Stimulated activated CD8-positive, alpha-beta memory T cell treated with anti-CD3 and anti-CD28 coated beads, Interleukin-15, amount 100 ng/mL, for 4 hours (primary cell): ENCODE measurements around the gene PANX2.

Experiments used
- DNase-seq, 2 donors: peaks; one replicate each; pipeline ENCODE4 v3.0.0-alpha.2; 2020; ENCODE audit warnings: low read depth in 2 of 2

PANX2 gene

DNA sequence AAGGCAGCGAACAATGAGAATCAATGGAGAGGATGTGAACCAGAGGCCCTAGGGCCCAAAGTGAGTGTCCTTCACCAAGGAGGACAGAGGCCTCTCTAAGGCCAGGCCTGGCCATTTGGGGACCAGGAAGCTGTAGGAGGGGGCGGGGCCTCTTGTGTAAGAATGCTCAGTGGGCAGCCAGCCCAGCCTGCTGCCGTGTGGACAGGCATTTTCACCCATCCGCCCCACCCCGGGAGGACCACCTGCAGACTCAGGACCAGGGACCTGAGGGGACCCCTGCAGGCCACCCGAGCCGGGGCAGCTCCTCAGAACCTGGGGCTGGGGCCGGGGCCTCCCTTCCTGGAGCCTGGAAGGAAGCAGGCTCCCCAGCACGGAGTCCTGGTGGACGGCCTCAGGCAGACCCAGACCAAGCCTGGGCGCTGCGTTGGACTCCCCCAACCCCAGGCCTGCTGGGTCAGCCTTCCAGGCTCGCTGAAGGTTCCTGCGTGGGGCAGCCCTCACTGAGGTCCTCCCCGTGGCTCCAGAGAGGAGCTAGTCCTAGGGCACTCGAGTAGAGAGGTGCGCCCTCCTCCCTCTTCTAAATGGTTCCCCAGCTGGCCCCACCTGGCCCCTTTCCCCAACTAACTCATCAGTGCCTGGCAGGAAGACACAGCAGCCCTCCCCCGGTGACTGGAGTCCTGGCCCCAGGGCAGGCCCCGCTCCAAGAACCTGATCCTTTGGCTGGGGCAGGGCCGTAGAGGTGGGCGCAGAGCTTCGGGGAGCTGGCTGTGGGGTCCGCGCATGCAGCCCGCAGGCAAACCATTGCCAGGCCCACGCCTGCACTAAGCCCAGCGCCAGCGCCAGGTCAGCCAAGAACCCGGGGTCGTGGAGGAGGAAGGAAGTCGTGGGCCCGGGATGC is 13.7 kb downstream of the PANX2 start:
- DNase-seq: no peak

- no peak for DNase-seq
Measured at GRCh38 chr22:50184902-50185374, 14.4 kb downstream of the PANX2 start.

- peak; percentile 67 to 82 for DNase-seq
Measured at GRCh38 chr22:50185375-50186087, 15.0 kb downstream of the PANX2 start, which contains the start of gene TRABD. TRABD (plus strand) TSS chr22:50185913; CDS start chr22:50193061, 7,148 bp downstream.

DNA sequence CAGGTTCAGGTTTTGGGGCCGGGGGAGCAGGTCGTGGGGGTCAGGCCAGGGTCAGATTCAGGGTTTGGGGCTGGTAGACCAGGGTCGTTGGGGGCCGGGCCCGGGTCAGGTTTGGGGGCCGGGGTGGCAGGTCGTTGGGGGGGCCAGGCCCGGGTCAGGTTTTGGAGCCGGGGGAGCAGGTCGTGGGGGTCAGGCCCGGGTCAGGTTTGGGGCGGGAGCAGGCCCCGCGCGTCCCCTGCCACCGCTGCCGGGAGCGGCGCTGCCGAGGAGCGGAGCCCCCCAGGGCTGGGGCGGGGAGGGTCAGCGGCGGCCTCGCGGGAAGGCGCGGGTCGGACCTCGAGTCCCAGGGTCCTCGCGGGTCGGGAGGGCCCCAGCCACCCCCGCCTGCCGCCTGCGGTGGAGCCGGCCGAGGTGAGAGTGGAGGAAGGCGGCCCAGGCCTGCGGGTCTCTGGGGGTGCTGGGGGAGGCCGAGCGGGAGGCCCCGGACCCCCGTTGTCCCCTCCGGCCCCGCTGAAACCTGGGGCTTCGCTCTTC is 15.7 kb downstream of the PANX2 start:
- no peak for DNase-seq

- DNase-seq: no peak
Measured at GRCh38 chr22:50186761-50187523, 16.4 kb downstream of the PANX2 start.

GRCh38 chr22:50188356-50188755 is 17.8 kb downstream of the PANX2 start:
- DNase-seq: no peak

- DNase-seq: no peak
Measured at GRCh38 chr22:50189184-50189848, 18.8 kb downstream of the PANX2 start.

DNA sequence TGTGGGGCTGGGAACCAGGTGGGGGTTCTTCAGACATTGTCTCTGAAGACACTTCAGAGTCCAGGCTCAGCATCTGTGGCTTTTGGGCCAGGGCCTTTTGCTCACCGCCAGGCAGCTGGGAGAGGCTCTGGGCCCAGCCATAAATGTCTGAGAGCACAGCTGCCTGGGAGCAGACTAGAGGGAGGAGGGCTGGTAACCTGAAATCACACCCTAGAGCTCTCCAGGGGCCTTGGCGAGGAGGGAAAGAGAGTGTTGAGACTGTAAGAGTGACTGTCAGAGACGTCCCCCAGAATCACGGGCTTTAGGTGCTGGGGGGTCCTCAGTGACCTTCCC is 19.3 kb downstream of the PANX2 start:
- DNase-seq: no peak

DNA sequence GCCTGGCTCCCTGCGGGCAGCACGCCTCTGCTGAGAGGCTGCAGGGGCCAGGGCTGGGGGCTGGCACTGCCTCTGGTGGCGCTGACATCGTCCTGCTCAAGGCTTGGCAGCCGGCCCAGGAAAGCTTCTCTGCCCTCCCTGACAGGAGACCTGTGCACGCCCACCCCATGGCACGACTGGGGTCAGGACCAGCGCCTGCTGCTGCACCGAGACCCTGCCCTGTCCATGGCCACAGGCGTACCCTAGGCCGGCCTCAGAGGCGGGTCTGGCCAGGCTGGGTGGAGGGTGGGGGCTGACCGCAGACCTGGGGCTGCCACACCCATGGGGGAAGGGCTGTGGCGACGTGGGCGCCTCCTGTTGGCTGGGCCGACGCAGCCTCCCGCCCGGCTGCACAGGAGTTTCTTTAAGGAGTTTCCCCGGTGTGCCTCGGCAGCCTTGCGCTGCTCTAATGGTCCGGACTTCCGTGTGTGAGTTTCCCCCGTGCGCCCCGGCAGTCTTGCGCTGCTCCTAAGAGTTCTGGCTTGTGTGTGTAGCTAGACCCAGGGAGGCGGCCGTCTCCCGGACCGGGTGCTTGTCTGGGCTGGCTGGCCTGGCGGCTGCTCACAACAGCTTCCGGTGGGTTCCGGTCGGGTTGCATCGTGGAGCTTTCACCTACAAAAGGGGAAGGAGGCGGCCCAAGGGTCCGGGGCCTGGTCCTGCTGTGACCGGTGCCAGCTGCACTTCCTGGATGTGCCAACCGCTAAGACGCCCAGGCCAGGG is 19.8 kb downstream of the PANX2 start:
- peak; percentile 46 to 65 for DNase-seq

DNA sequence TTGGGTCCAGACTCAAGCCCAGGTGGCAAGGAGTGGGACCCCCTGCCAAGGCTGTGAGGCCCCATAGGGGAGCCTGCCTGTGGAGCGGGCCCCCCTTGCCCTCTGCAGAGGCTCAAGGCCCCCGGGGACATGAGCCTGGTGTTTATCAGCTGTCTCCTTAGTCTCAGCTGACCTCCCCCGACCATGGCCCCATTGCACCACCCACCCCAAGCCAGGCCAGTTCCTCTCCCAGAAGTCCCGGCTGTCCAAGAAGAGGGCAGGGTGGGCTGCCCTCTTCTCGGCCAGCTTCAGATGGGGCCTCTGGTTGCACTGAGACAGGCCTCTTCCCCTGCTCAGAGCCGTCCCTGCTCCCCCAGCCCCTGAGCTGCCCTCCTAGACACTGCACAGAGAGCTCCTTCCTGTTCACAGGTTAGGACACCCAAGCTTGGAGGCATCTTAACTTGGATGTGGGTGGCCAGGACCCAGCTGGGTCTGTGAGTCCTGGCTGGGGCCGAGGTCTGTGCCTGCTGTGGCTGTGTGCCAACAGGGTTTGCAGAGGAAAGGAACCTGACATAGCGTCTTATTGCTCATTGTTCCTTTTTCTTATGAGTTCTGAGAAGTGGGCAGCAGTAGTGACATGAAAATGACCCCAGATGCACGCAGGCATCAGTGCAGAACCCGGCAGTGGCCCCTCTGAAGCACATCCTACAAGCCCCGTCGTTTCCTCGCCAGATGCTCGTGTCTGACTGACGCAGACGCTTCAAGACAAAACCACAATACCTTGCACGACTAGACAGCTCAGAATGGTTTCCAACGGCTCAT is 20.6 kb downstream of the PANX2 start:
- peak; percentile 53 to 56 for DNase-seq

DNA sequence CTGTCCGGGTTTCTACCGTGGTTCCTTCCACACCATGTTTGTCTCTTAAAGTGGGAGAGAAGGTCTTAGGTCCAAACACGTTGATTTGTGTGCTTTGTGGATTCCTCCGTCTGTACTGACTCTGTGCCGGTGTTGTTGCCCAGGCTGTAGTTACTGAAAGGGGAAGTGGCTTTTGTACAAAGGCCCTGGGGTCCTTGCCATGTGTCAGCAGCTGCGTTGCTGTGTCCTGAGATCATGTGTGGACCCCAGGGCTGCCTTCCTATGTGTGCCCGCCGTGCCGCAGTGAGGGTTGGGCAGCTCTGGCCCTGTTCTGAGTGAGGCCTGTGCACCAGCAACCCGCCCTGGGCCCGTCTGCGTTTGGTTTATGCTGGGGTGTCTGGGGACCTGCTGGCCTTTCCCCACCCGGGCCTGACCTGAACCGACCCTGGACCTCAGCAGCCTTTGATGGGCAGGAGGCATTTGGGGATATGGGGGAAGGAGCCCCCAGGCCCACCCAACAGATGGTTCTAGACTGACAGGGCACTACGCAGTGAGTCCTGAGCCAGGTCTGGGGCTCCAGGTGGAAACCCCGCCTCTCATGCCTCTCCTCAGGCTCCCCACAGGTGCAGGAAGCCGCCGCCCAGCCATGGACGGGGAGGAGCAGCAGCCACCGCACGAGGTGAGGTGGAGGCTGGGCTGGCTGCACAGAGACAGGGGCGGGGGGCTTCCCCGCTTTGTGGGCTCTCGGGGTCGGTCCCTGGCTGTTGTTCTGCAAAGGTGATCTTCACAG is 22.1 kb downstream of the PANX2 start:
- DNase-seq: no peak

DNA sequence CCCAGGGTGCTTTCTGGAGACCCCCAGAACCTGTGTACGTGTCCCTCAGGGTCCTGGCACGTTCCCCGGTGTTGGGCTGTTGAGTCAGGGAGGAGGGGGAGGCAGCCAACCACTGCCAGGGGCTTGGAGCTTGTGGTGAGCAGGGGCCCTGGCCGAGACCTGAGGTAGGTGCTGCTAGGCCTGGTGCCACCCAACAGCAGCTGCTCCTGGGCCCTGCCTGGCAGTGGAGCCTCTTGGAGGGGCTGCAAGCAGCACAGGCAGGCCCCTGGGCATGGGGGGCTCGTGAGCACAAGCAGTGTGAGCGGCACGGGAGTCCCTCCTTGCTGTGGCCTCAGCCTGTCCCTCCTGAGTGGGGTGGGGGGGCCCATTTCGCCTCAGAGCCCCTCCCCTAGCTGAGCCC is 23.1 kb downstream of the PANX2 start:
- no peak for DNase-seq

DNA sequence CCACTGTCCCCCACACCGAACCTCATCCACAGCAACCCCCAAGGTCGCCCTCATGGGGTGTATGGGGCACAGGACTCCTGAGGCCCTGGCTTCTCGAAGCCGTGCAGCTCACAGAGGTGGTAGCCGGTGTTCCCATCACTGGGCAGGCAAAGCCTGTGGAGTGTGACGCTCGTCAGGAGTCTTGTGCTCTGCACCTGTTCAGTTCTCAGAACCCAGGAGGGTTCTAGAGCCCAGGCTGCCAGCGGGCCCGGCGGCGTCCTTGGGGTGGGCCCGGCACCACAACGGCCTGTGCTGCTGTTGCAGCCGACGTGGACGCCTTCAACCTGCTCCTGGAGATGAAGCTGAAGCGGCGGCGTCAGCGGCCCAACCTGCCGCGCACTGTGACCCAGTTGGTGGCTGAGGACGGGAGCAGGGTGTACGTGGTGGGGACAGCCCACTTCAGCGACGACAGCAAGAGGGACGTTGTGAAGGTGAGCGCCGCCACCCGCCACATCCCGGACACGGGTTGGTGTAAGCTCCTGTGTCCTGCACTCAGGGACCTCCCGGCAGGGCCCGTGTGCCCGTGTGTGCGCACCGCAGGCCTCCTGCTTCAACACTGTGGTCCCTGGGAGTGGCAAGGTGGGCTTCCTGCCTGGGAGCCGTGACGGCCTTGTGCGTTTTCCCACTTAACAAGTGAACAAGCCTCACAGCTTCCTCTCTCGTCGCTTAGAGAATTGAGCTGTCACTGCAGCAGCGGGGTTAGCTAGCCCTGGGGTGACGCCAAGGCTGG is 23.7 kb downstream of the PANX2 start:
- DNase-seq: no peak

GRCh38 chr22:50196256-50196655 is 25.7 kb downstream of the PANX2 start:
- DNase-seq: no peak

DNA sequence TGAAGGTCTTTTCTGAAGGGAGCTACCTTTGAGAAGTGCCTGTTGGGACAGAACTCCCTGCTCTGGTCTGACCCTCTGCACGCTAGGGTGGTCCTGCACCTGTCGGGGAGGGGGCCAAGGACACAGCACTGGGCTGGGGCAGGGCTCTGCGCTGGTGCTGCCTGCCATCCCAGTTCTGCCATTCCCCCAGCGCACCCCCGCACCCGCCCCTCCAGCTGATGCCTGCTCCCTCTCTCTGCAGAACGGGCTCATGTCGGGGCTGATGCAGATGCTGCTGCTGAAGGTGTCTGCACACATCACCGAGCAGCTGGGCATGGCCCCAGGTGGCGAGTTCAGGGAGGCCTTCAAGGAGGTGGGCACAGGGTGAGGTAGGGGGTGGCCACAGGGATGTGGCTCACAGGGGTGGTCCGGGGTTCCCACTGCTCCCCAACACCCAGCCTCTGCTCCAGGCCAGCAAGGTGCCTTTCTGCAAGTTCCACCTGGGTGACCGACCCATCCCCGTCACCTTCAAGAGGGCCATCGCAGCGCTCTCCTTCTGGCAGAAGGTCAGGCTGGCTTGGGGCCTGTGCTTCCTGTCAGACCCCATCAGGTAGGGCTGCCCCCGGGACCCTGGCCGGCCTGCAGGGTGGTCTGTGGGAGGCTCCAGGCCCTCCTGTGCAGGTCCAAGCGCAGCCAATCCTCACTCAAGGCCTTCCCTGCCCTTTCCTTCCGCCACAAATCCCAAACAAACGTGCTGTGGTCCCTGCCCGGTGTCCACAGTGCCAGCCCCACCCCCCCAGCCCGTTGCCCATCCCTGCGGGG is 26.7 kb downstream of the PANX2 start:
- no peak for DNase-seq

DNA sequence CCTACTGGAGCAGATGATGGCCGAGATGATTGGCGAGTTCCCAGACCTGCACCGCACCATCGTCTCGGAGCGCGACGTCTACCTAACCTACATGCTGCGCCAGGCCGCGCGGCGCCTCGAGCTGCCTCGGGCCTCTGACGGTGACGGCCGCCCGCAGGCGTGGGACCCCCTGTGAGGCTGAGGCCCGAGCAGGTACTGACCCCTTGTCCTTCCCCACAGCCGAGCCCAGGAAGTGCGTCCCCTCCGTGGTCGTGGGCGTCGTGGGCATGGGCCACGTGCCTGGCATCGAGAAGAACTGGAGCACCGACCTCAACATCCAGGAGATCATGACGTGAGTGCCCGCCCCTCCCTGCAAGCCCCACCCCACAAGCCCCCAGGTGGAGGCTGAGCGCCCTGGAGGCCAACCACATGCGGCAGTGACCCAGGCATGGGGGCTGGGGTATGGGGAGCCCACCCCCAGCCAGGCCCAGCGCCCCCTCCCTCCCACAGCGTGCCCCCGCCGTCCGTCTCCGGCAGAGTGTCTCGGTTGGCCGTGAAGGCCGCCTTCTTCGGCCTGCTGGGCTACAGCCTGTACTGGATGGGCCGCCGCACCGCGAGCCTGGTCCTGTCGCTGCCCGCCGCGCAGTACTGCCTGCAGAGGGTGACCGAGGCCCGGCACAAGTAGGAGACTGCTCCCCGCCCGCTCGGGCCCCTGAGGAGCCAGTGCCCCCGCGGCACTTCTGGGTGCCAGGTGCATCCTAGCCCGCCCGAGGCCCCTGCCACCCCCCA is 27.5 kb downstream of the PANX2 start:
- DNase-seq: no peak

DNA sequence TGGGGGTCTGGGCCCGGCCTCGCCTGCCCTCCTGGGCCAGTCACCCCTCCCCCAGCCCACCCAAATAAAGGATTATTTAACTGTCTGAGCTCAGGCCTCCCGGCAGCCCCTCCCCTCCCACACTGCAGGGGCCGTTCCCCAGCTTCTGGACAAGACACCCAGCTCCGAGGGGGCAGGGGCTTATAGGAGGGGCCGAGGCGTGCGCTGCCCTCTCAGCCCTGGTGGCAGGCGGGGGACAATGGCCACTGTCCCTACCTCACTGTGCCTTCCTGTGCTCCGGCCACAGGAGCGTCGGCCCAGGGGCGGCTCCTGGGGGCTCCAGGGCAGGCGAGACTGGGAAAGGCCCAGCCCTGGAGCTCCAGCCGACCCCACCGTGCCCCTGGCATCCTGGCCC is 28.1 kb downstream of the PANX2 start:
- no peak for DNase-seq
